Thoracic aorta (tissue), 2 donors: ENCODE measurements around the gene EMID1. TPM values are rescaled to one million over a fixed set of nuclear protein-coding genes. Genes with fewer than 3 reads are reported as not detected.

Experiments
- ATAC-seq: fragments of 150-250 bp; one replicate; pipeline ENCODE4 v1.8.0; 2017; ENCODE audit warnings: low read depth; ENCODE audit not compliant: insufficient number of reproducible peaks, low FRiP score
- DNase-seq: peaks from one replicate; pipeline ENCODE4 v3.0.0-alpha.2; 2020; ENCODE audit warnings: low spot score
- H3K27ac ChIP-seq, 2 donors: fragments of 200-600 bp; sonication (generic); 1 replicate in 1 of 2; 2 replicates in 1 of 2; pipeline ENCODE4 v1.5.1; 2016; ENCODE audit warnings: mild to moderate bottlenecking in 2 of 2, moderate library complexity in 2 of 2
- H3K27me3 ChIP-seq: fragments of 200-600 bp; sonication (generic); replicated peaks from 2 replicates; pipeline ENCODE4 v1.6.0; 2016; ENCODE audit warnings: mild to moderate bottlenecking; ENCODE audit not compliant: insufficient read depth
- H3K36me3 ChIP-seq: fragments of 200-600 bp; sonication (generic); one replicate; pipeline ENCODE4 v1.5.1; 2016
- H3K4me1 ChIP-seq, 2 donors: fragments of 200-600 bp; sonication (generic); 1 replicate in 1 of 2; 2 replicates in 1 of 2; pipeline versions ENCODE4 v1.5.1 to v1.6.0; 2016; ENCODE audit warnings: low read depth in 2 of 2, mild to moderate bottlenecking in 1 of 2; ENCODE audit not compliant: control insufficient read depth in 1 of 2
- H3K4me3 ChIP-seq: fragments of 200-600 bp; sonication (generic); 2 replicates; pipeline ENCODE4 v1.5.1; 2016; ENCODE audit warnings: mild to moderate bottlenecking
- H3K9me3 ChIP-seq: fragments of 200-600 bp; sonication (generic); 2 replicates; pipeline ENCODE4 v1.5.1; 2016
- total RNA-seq, 2 donors: library from RNA; depleted of rRNA; stranded (reverse); fragments of >200 nt; gene quantifications; one replicate each; pipeline versions ENCODE4 v1.1.0 to v1.2.3, GENCODE V29; 2016
- TF ChIP-seq, protein P1 (sequence below): fragments of 200-600 bp; sonication (generic); IDR thresholded peaks from one replicate; pipeline ENCODE4 v1.5.1; 2019; ENCODE audit warnings: antibody characterized with exemption

Gene EMID1
- total RNA-seq, 2 donors from 2014 or later = 0.27 TPM; not detected in 1

DNA sequence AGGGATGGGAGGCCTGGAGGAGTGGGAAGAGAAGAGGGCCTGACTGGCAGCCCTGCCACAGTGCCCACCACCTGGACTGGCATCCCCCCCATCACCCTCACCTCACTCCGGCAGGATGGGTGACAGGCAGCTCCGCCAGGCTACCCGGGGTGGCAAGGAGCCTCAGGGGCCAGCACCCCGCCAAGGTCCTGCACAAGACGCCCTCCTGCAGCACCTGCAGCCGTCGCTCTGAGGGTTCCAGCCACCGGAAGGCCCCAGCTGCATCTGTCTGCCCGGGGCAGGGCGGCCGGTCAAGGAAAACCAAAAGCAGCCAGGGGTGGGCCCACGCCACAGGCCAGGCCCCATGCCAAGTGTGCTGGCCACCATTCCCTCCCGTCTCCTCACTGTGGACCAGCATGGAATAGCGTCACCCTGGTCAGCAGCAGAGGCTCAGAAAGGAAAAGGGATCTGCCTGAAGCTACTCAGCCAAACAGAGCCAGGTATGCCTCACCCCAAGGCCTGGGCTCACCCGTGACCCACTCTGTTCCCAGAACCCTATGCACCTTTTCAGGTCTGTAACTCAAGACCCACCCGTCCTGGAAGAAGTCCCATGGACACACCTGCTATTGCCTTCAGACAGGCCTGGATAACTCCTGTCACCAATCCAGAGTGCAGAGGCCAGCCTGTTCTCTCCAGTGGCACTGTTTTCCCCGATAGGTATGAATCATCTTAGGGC, 55.1 kb downstream of the EMID1 start:
- Histone ChIP-seq H3K36me3 (peaks cover 5% of the 10 kb centered on the region), H3K27me3 (no peaks in the 10 kb centered on the region), H3K27ac (no peak overlapping the region), H3K9me3 (no peaks in the 10 kb centered on the region), H3K4me1 (no peaks in the 10 kb centered on the region), H3K4me3 (no peak overlapping the region)
- no peak for ATAC-seq
- TF ChIP-seq, protein P1, sequence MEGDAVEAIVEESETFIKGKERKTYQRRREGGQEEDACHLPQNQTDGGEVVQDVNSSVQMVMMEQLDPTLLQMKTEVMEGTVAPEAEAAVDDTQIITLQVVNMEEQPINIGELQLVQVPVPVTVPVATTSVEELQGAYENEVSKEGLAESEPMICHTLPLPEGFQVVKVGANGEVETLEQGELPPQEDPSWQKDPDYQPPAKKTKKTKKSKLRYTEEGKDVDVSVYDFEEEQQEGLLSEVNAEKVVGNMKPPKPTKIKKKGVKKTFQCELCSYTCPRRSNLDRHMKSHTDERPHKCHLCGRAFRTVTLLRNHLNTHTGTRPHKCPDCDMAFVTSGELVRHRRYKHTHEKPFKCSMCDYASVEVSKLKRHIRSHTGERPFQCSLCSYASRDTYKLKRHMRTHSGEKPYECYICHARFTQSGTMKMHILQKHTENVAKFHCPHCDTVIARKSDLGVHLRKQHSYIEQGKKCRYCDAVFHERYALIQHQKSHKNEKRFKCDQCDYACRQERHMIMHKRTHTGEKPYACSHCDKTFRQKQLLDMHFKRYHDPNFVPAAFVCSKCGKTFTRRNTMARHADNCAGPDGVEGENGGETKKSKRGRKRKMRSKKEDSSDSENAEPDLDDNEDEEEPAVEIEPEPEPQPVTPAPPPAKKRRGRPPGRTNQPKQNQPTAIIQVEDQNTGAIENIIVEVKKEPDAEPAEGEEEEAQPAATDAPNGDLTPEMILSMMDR = no peak
- DNase-seq = no peak

DNA sequence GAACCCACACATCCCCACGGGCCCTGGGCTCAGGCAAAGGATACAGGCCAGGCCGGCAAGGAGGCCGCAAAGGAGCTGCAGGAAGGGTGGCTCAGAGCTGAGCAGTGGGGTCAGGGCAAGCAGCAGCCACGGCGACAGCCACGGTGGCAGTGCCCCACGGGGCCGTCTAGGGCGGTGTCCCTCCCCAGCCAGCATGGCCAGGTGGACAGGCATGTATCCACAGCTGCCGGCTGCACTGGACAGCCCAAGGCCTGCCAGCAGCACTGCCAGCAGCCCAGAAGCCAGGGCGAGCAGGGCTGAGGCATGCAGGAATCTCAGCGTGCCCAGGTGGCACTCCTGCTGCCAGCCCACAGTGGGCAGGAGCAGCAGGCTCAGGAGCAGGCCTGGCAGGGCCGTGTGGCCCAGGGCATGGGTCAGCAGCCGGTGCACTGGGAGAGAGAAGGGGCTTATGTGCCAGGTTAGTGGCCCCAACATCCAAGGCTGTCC, 58.1 kb downstream of the EMID1 start:
- TF ChIP-seq, protein P1 = no peak
- H3K36me3 ChIP-seq = peaks cover 5% of the 10 kb centered on the region
- H3K9me3 ChIP-seq = no peaks in the 10 kb centered on the region
- no peak overlapping the region for H3K4me3 ChIP-seq
- H3K27me3 ChIP-seq = no peaks in the 10 kb centered on the region
- peaks cover 12% of the 10 kb centered on the region in 2 donors for H3K4me1 ChIP-seq
- DNase-seq (no peak), ATAC-seq (no peak)
- H3K27ac ChIP-seq = no peak overlapping the region

DNA sequence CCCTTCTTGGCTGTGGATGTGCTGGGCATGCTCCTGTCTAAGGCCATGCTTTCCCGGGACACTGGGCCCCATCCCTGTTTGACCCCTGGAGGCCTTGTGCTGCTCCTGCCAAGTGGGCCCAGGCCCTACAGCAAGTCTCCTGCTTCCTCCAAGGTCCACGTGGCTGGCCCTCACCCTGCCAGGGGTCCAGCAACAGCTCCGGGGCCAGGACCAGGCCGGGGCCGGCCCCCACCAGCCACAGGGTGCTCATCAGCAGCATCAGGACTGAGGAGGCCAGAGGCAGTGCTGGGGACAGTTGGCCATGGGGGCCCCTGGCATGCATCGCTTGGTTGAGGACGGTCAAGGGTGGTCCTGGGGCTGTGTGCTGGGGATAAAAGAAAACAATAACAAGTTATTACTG, 59.6 kb downstream of the EMID1 start:
- no peaks in the 10 kb centered on the region for H3K9me3 ChIP-seq
- H3K4me1 ChIP-seq = peaks cover 16 to 21% of the 10 kb centered on the region in 2 donors
- TF ChIP-seq, protein P1 = no peak
- H3K36me3 ChIP-seq = peaks cover 5% of the 10 kb centered on the region
- no peaks in the 10 kb centered on the region for H3K27me3 ChIP-seq
- H3K4me3 ChIP-seq = no peak overlapping the region
- no peak overlapping the region for H3K27ac ChIP-seq
- no peak for ATAC-seq
- no peak for DNase-seq

DNA sequence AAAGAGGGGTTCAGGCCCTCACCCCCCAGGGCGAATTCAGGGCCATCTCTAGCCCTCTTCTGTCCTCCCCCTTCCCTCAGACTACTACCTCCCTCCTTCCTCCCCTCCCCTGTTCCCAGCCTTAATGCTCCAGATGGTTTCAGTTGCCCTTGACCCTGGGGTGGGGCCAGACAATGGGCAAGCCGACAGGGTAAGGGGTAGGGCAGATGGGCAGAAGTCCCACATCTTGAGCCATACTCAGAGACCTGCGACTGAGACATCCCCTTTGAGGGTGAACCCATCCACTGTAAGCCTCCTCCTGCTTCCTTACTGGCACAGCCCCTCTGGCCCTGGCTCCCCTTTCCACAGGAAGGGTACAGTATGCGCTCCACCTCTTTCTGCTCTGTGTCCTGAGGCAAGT, 60.2 kb downstream of the EMID1 start:
- TF ChIP-seq, protein P1 = no peak
- no peak for DNase-seq
- H3K27ac ChIP-seq = no peak overlapping the region
- no peak overlapping the region for H3K4me3 ChIP-seq
- no peaks in the 10 kb centered on the region for H3K27me3 ChIP-seq
- no peak for ATAC-seq
- H3K9me3 ChIP-seq = no peaks in the 10 kb centered on the region
- peaks cover 17 to 27% of the 10 kb centered on the region in 2 donors for H3K4me1 ChIP-seq
- peaks cover 5% of the 10 kb centered on the region for H3K36me3 ChIP-seq

DNA sequence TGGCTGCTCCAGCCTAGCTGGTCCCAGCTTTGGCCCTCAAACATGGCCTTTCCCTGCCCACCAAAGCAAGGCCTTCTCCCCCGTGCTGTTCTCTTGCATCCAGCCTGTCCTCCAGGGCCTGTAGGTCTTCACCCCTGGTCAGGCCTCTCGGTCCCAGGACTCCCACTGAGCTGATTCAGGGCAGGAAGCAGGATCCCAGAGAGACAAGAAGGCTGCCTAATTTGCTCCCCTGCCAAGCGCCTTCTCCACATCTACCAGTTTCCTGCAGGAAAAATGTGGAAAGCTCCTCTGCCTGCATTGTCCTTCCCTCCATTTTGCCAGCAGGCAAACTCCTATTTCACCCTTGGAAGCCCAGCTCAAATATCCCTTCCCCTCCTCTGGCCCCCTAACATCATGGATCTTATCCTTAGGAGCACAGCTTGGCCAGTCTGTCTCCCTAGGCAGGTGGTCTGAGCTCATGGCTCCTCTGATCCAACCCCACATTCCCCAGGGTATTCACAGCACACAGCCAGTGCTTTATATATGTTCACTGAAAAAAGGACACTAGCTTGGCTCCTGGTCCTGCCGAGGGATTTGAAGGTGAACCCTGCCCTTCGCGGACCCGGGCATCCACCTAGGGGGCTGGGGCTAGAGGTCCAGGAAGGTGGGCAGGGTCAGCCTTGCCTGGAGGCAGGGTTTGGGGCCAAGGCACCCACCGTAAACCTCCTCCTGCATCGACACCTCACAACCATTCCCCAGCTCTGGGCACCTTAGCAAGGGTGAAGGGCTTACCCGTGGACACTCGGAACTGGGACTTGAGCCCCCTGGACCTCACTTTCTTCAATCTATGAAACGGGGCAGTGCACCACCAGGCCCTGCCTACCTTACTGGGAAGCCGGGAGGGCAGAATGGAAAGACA, 61.1 kb downstream of the EMID1 start:
- DNase-seq = no peak
- ATAC-seq = no peak
- H3K27me3 ChIP-seq = no peaks in the 10 kb centered on the region
- H3K4me1 ChIP-seq = peaks cover 25 to 36% of the 10 kb centered on the region in 2 donors
- peak overlapping the region in 1 of 2 donors; percentile 97 for H3K27ac ChIP-seq
- no peaks in the 10 kb centered on the region for H3K9me3 ChIP-seq
- TF ChIP-seq, protein P1 = no peak
- peak overlapping the region; percentile 92 for H3K4me3 ChIP-seq
- H3K36me3 ChIP-seq = peaks cover 5% of the 10 kb centered on the region
